MM.1S (cell line): ENCODE data around the gene CD46.
A peak's percentile ranks its signal among the peaks of the same experiment; 100 is the strongest.
"Not testable (repeated sequence)": the region's sequence is repeated elsewhere in the genome, so short reads cannot be mapped to it uniquely, and the experiment has no call there.

Experiments used
- DNase-seq: peaks from one replicate; pipeline ENCODE4 v3.0.0-alpha.2; 2015
- H2AFZ ChIP-seq: fragments of 300-600 bp; sonication (generic); 2 replicates; pipeline ENCODE4 v1.6.0; 2016; ENCODE audit warnings: antibody characterized with exemption, low read length
- H3F3A ChIP-seq: fragments of 300-600 bp; sonication (generic); 2 replicates; pipeline ENCODE4 v1.6.1; 2016; ENCODE audit warnings: mild to moderate bottlenecking, antibody characterized with exemption, low read length, moderate library complexity, mixed read lengths; ENCODE audit not compliant: insufficient read depth
- H3K27ac ChIP-seq: fragments of 300-600 bp; sonication (generic); 2 replicates; pipeline ENCODE4 v1.5.1; 2016; ENCODE audit warnings: mild to moderate bottlenecking, low read length
- H3K27me3 ChIP-seq: fragments of 300-600 bp; sonication (generic); replicated peaks from 2 replicates; pipeline ENCODE4 v1.6.0; 2016; ENCODE audit warnings: low read length; ENCODE audit not compliant: insufficient read depth
- H3K36me3 ChIP-seq: fragments of 300-600 bp; sonication (generic); replicated peaks from 2 replicates; pipeline ENCODE4 v1.6.1; 2016; ENCODE audit warnings: mild to moderate bottlenecking, low read length, mixed read lengths; ENCODE audit not compliant: insufficient read depth
- H3K4me1 ChIP-seq: fragments of 300-600 bp; sonication (generic); 2 replicates; pipeline ENCODE4 v1.6.1; 2016; ENCODE audit warnings: low read length, mixed read lengths
- H3K4me2 ChIP-seq: fragments of 300-600 bp; sonication (generic); 2 replicates; pipeline ENCODE4 v1.6.0; 2016; ENCODE audit warnings: low read depth, low read length
- H3K4me3 ChIP-seq: fragments of 300-600 bp; sonication (generic); 2 replicates; pipeline ENCODE4 v1.5.1; 2016; ENCODE audit warnings: low read length, mixed read lengths
- H3K79me2 ChIP-seq: fragments of 300-600 bp; sonication (generic); 2 replicates; pipeline ENCODE4 v1.6.1; 2016; ENCODE audit warnings: mixed run types, low read length, mixed read lengths
- H3K9ac ChIP-seq: fragments of 300-600 bp; sonication (generic); 2 replicates; pipeline ENCODE4 v1.6.1; 2016; ENCODE audit warnings: low read length, mixed read lengths
- H3K9me2 ChIP-seq: fragments of 300-600 bp; sonication (generic); replicated peaks from 2 replicates; pipeline ENCODE4 v1.6.1; 2016; ENCODE audit warnings: mild to moderate bottlenecking, low read length, mixed read lengths; ENCODE audit not compliant: insufficient read depth
- H3K9me3 ChIP-seq: fragments of 300-600 bp; sonication (generic); replicated peaks from 2 replicates; pipeline ENCODE4 v1.6.1; 2016; ENCODE audit warnings: mild to moderate bottlenecking, low read length, mixed read lengths; ENCODE audit not compliant: insufficient read depth
- H4K20me1 ChIP-seq: fragments of 300-600 bp; sonication (generic); 2 replicates; pipeline ENCODE4 v1.6.1; 2016; ENCODE audit warnings: mild to moderate bottlenecking, low read length, moderate library complexity, mixed read lengths; ENCODE audit not compliant: insufficient read depth
- CTCF ChIP-seq: fragments of 300-600 bp; sonication (generic); IDR thresholded peaks from 2 replicates; pipeline ENCODE4 v1.5.1; 2016; ENCODE audit warnings: antibody characterized with exemption, low read length, mixed read lengths
- EZH2 ChIP-seq: fragments of 300-600 bp; sonication (generic); optimal IDR thresholded peaks from 2 replicates; pipeline ENCODE3; 2017; ENCODE audit warnings: low read depth, mild to moderate bottlenecking, antibody characterized with exemption, low read length, mixed read lengths
- EZH2phosphoT487 ChIP-seq: fragments of 300-600 bp; sonication (generic); IDR thresholded peaks from 2 replicates; pipeline ENCODE4 v1.6.1; 2018; ENCODE audit warnings: antibody characterized with exemption, low read length

CD46 gene

GRCh38 chr1:207711285-207711684, 40.6 kb upstream of the CD46 start:
- no peaks in the 10 kb centered on the region for H3K4me1 ChIP-seq
- no peak overlapping the region for H2AFZ ChIP-seq
- TF ChIP-seq EZH2 (no peak), CTCF (peak; percentile 22), EZH2phosphoT487 (no peak)
- DNase-seq, result peak; percentile 36
- no peak overlapping the region for H3K4me2 ChIP-seq
- no peaks in the 10 kb centered on the region for H3K9me2 ChIP-seq
- H3K9ac ChIP-seq, result no peak overlapping the region
- no peak overlapping the region for H3K27ac ChIP-seq
- H3K79me2 ChIP-seq, result no peaks in the 10 kb centered on the region
- H3K4me3 ChIP-seq, result no peak overlapping the region
- no peaks in the 10 kb centered on the region for H3K9me3 ChIP-seq
- no peaks in the 10 kb centered on the region for H3K27me3 ChIP-seq
- no peaks in the 10 kb centered on the region for H3K36me3 ChIP-seq
- H3F3A ChIP-seq, result no peaks in the 10 kb centered on the region
- H4K20me1 ChIP-seq, result no peaks in the 10 kb centered on the region

DNA sequence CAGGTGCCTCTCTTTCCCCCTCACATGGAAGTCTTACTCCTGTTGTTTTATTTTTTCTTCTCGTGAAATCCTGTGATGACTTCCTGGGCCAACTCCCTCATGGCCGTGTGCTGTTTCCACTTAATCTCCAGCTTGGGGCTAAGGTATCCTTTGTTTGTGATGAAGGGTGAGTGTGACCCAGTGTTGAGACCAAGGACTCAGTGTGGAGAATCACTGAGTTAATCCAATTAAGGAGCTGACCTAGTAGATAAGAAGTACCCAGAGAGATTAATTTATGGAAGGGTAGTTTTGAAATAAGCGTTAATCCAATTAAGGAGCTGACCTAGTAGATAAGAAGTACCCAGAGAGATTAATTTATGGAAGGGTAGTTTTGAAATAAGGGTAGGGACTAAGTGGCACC, 39.2 kb upstream of the CD46 start:
- H3K79me2 ChIP-seq, H2AFZ ChIP-seq, H4K20me1 ChIP-seq, DNase-seq, H3K4me3 ChIP-seq, H3K4me1 ChIP-seq, H3K9ac ChIP-seq, H3K36me3 ChIP-seq, H3F3A ChIP-seq, H3K9me3 ChIP-seq, H3K27me3 ChIP-seq, H3K27ac ChIP-seq, H3K9me2 ChIP-seq, H3K4me2 ChIP-seq: not testable (repeated sequence)

- no peak for DNase-seq
- Histone ChIP-seq H3K4me3 (no peak overlapping the region), H3K4me2 (no peak overlapping the region), H2AFZ (no peak overlapping the region), H3K9me2 (no peaks in the 10 kb centered on the region), H3K79me2 (no peaks in the 10 kb centered on the region), H3K36me3 (no peaks in the 10 kb centered on the region), H3F3A (no peaks in the 10 kb centered on the region), H3K27me3 (no peaks in the 10 kb centered on the region), H4K20me1 (no peaks in the 10 kb centered on the region), H3K9me3 (no peaks in the 10 kb centered on the region), H3K4me1 (no peaks in the 10 kb centered on the region), H3K27ac (no peak overlapping the region), H3K9ac (no peak overlapping the region)
- TF ChIP-seq EZH2 (no peak), EZH2phosphoT487 (no peak), CTCF (no peak)
Observed at GRCh38 chr1:207713529-207713928, 38.3 kb upstream of the CD46 start.

GRCh38 chr1:207719234-207719633, 32.6 kb upstream of the CD46 start:
- no peak overlapping the region for H3K4me3 ChIP-seq
- no peaks in the 10 kb centered on the region for H3K79me2 ChIP-seq
- H4K20me1 ChIP-seq, result no peaks in the 10 kb centered on the region
- no peaks in the 10 kb centered on the region for H3K9me3 ChIP-seq
- no peak overlapping the region for H3K4me2 ChIP-seq
- H3F3A ChIP-seq, result no peaks in the 10 kb centered on the region
- no peak overlapping the region for H3K9ac ChIP-seq
- no peaks in the 10 kb centered on the region for H3K36me3 ChIP-seq
- no peak for DNase-seq
- no peak overlapping the region for H2AFZ ChIP-seq
- no peaks in the 10 kb centered on the region for H3K4me1 ChIP-seq
- no peaks in the 10 kb centered on the region for H3K27me3 ChIP-seq
- H3K27ac ChIP-seq, result no peak overlapping the region
- no peaks in the 10 kb centered on the region for H3K9me2 ChIP-seq
- TF ChIP-seq CTCF (no peak), EZH2phosphoT487 (no peak), EZH2 (no peak)

DNA sequence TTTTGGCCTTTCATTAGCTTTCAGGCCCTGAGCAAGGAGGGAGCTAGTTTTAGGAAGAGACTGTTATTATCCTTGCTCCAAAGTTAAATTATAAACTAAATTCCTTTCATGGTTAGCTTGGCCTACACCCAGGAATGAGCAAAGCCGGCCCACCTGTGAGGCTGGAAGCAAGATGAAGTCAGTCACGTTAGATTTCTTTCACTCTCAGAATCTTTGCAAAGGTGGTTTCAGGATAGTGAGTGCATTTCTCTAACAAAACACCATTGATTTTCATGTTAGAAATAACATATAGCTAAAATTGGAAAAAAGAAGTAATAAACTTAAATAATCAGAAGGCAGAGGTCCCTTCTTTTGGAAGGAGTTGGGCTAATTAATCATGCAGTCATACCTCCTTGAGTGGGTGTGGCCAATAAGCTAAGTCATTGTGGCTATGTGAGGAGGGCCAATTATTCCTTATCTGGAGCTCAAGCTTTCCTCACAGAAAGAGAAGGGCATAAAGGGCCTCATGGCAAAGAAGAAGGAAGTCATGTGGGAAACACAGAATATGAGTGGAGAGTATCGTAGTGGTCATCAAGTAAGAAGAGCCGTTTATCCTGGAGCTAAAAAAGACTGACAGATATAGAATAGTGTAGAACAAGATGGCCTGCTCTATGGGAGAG, 23.5 kb upstream of the CD46 start:
- not testable (repeated sequence) for H3K9me2 ChIP-seq, H3K27me3 ChIP-seq, DNase-seq, H3F3A ChIP-seq, H3K4me2 ChIP-seq, H3K9me3 ChIP-seq, H3K4me1 ChIP-seq, H3K4me3 ChIP-seq, H3K27ac ChIP-seq, H3K79me2 ChIP-seq, H4K20me1 ChIP-seq, H3K36me3 ChIP-seq, H2AFZ ChIP-seq, H3K9ac ChIP-seq
